Osteoblast (primary cell): ENCODE measurements around the gene AHI1. TPM values are rescaled to one million over a fixed set of nuclear protein-coding genes. Genes with fewer than 3 reads are reported as not detected.
A peak's percentile ranks its signal among the peaks of the same experiment; 100 is the strongest.

Experiments
- DNase-seq: peaks from one replicate; pipeline ENCODE4 v3.0.0; 2011; ENCODE audit warnings: low spot score, mixed read lengths; ENCODE audit not compliant: insufficient read length; ENCODE audit errors: missing footprints
- H2AFZ ChIP-seq: 2 replicates; pipeline ENCODE4 v1.6.0; 2011; ENCODE audit warnings: mild to moderate bottlenecking, low read length
- H3K27ac ChIP-seq: 2 replicates; pipeline ENCODE4 v1.5.1; 2011; ENCODE audit warnings: mild to moderate bottlenecking, low read depth, low read length, moderate library complexity
- H3K27me3 ChIP-seq: 2 replicates; pipeline ENCODE4 v1.6.0; 2012; ENCODE audit warnings: mild to moderate bottlenecking, control low read depth, inconsistent platforms, low read length, moderate library complexity; ENCODE audit not compliant: insufficient read depth
- H3K36me3 ChIP-seq: 2 replicates; pipeline ENCODE4 v1.5.1; 2011; ENCODE audit warnings: mild to moderate bottlenecking, low read length, control low read depth, moderate library complexity; ENCODE audit not compliant: insufficient read depth
- H3K4me1 ChIP-seq: 2 replicates; pipeline ENCODE4 v1.5.1; 2011; ENCODE audit warnings: mild to moderate bottlenecking, low read length, control low read depth, moderate library complexity; ENCODE audit not compliant: insufficient read depth
- H3K4me2 ChIP-seq: 2 replicates; pipeline ENCODE4 v1.6.0; 2011; ENCODE audit warnings: mild to moderate bottlenecking, low read length; ENCODE audit not compliant: insufficient read depth
- H3K4me3 ChIP-seq: fragments of 200-600 bp; sonication (generic); 3 replicates; pipeline ENCODE4 v1.5.1; 2012; ENCODE audit warnings: mild to moderate bottlenecking, low read length, inconsistent platforms; ENCODE audit not compliant: insufficient read depth
- H3K79me2 ChIP-seq: 2 replicates; pipeline ENCODE4 v1.6.0; 2012; ENCODE audit warnings: mild to moderate bottlenecking, low read length, control low read depth, inconsistent platforms; ENCODE audit not compliant: insufficient read depth
- H3K9me3 ChIP-seq: 2 replicates; pipeline ENCODE4 v1.5.1; 2011; ENCODE audit warnings: low read depth, low read length, control low read depth
- H4K20me1 ChIP-seq: 2 replicates; pipeline ENCODE4 v1.6.0; 2012; ENCODE audit warnings: mild to moderate bottlenecking, low read length, control low read depth; ENCODE audit not compliant: insufficient read depth
- CTCF ChIP-seq: IDR thresholded peaks from 2 replicates; pipeline ENCODE4 v1.5.1; 2011; ENCODE audit warnings: mild to moderate bottlenecking, low read depth, low read length, moderate library complexity; ENCODE audit errors: extremely low read depth
- total RNA-seq: library from RNA; depleted of rRNA; stranded (reverse); fragments of >200 nt; gene quantifications from 2 replicates; pipeline ENCODE4 v1.2.3, GENCODE V29; 2012

The AHI1 gene
- total RNA-seq, 1 donor = 50.3 TPM

DNA sequence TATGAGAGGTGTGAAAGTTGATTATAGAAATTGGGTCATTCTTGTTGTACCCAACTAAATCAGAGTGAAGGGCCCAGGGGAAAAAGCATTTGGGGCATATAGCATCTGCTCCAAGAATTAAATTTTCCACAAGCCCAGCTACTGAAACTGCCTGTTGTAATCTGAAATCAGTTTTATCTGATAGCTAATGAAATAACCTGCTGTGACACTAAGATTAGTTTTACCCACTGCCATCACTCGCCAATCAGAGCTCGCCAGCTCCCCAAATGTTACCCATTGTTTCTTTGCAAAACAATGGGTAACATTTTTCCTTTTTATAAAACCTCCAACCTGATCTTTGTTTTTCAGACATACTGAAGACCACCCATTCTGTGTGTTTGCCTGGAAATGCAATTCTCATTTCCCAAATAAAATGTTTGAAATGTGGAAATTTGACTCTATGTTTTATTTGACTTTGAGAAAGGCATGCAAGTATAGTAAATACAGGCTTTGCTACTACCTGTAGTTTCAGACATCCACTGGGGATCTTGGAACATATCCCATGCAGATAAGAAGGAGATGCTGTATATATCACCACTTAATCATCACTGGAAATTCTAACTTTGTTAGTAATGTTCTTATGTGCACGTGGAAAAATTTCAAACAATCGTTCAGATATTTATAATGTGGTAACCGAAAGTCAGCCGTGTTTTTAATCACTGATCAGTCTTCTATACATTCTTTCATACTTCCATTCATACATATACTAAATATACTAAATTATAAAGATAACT, 6.3 kb upstream of the AHI1 start:
- H3K9me3 ChIP-seq = no peaks in the 10 kb centered on the region
- H3K79me2 ChIP-seq = no peaks in the 10 kb centered on the region
- peaks cover 5% of the 10 kb centered on the region for H3K4me1 ChIP-seq
- DNase-seq = no peak
- H2AFZ ChIP-seq = no peak overlapping the region
- H3K4me3 ChIP-seq = no peak overlapping the region
- H3K4me2 ChIP-seq = no peak overlapping the region
- no peak for TF ChIP-seq CTCF
- H3K36me3 ChIP-seq = no peaks in the 10 kb centered on the region
- H4K20me1 ChIP-seq = no peaks in the 10 kb centered on the region
- no peak overlapping the region for H3K27ac ChIP-seq
- H3K27me3 ChIP-seq = no peaks in the 10 kb centered on the region

DNA sequence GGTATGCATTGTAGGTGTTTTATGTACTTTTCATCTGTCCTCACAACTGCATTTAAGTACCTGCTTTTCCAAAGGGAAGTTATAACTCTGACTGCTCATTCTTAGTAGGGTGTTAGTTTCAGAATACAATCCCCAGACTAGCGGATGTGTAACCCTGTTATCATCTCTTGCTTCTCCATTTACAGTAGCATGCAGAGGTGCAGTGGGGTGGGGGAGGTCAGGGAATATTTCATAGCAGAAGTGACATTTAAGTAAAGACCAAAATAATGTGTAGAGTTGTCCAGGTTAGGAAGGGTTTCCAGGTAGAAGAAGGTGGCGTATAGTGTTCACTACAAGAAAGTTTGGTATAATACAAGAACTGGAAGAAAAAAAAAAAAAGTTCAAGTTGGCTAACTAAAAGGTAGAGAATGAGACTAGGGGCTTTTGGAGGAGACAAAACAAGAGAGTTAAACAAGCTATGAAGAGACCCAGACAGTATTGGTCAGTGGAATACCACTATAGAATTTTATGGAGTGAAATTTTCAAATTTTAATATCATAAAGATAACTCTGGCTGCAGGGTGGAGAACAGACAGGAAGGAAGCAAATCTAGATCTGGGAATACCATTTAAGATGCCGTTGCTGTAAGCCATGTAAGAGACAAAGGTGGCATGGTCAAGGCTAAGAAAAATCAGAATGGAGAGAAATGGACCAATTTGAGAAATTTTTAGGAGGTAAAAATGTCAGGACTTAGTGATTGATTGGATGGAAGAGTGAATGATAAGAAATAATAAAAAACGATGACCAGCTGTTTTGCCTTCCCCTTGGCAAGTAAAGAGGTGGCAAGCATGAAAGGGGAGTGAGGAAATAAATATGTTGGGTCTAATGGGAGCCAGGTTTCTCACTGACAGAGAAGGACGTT, 2.2 kb upstream of the AHI1 start:
- no peak for DNase-seq
- Histone ChIP-seq H3K79me2 (peaks cover 32% of the 10 kb centered on the region), H2AFZ (no peak overlapping the region), H3K27ac (no peak overlapping the region), H4K20me1 (no peaks in the 10 kb centered on the region), H3K27me3 (no peaks in the 10 kb centered on the region), H3K4me3 (no peak overlapping the region), H3K4me2 (no peak overlapping the region), H3K9me3 (no peaks in the 10 kb centered on the region), H3K4me1 (peaks cover 13% of the 10 kb centered on the region), H3K36me3 (peaks cover 4% of the 10 kb centered on the region)
- no peak for TF ChIP-seq CTCF

DNA sequence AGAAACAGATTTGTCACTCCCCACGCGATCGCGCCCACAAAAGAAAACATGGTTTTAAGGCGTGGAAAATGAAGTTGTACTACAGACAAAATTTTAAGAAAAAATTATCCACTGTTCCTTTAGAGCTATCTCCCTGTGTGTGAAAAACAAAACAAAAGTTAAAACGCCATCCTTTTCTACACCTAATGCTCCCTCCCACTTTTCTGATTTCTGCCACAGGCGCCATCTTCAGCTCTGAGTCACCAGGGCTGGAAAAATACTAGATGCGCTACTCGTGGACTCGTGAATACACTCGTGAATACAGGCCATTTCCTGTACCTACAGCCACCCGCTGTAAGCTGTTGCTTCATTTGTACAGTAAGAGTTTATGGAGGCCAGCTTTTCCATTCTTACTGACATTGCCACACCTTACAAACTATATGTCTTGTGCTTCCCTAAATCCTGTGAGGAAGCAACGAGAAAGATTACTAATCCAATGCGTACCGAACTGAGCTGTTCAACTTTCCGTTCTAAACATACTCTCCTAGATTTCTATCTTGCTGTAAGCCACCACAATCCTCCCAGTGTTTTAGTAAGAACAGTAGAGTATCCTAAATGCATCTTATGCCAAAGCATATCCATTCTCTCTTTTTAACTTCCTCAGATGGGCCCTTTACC, 773 bp upstream of the AHI1 start:
- Histone ChIP-seq H3K4me1 (peaks cover 23% of the 10 kb centered on the region), H3K27ac (peak overlapping the region; percentile 100), H3K4me2 (peak overlapping the region; percentile 96), H3K27me3 (no peaks in the 10 kb centered on the region), H3K9me3 (no peaks in the 10 kb centered on the region), H3K79me2 (peaks cover 38% of the 10 kb centered on the region), H3K4me3 (peak overlapping the region; percentile 89), H3K36me3 (peaks cover 4% of the 10 kb centered on the region), H4K20me1 (no peaks in the 10 kb centered on the region), H2AFZ (peak overlapping the region; percentile 93)
- peak; percentile 92 for DNase-seq
- TF ChIP-seq CTCF = no peak
